GM19463 (cell line): ENCODE results near the gene PLA2G4D.
A peak's percentile ranks its signal among the peaks of the same experiment; 100 is the strongest.
"Not testable (repeated sequence)": the region's sequence is repeated elsewhere in the genome, so short reads cannot be mapped to it uniquely, and the experiment has no call there.

Experiments used
- ATAC-seq: cut with Tn5 transposase; IDR thresholded peaks from one replicate; pipeline ENCODE4 v1.9.1; 2021; ENCODE audit warnings: mild to moderate bottlenecking, moderate library complexity; ENCODE audit not compliant: unreplicated experiment

Gene PLA2G4D

GRCh38 chr15:42092398-42093318 lies 1.7 kb downstream of the PLA2G4D start:
- no peak for ATAC-seq

- ATAC-seq = not testable (repeated sequence)
These were observed 2.5 kb downstream of the PLA2G4D start for GRCh38 chr15:42091753-42092397.

- ATAC-seq = no peak
These were observed 3.6 kb downstream of the PLA2G4D start for GRCh38 chr15:42090781-42091180.

- no peak for ATAC-seq
These were observed 4.0 kb downstream of the PLA2G4D start for GRCh38 chr15:42090370-42090769.

GRCh38 chr15:42089942-42090341 lies 4.4 kb downstream of the PLA2G4D start:
- no peak for ATAC-seq

GRCh38 chr15:42088801-42089640 lies 5.3 kb downstream of the PLA2G4D start:
- ATAC-seq = no peak

- ATAC-seq = no peak
These were observed 6.2 kb downstream of the PLA2G4D start for GRCh38 chr15:42087926-42088800.

- no peak for ATAC-seq
These were observed 6.9 kb downstream of the PLA2G4D start for GRCh38 chr15:42087460-42087859.

- no peak for ATAC-seq
These were observed 8.6 kb downstream of the PLA2G4D start for GRCh38 chr15:42085721-42086120.

- ATAC-seq = no peak
These were observed 9.1 kb downstream of the PLA2G4D start for GRCh38 chr15:42085236-42085605.

GRCh38 chr15:42084465-42085235 lies 9.7 kb downstream of the PLA2G4D start:
- peak; percentile 50 for ATAC-seq

- no peak for ATAC-seq
These were observed 10.4 kb downstream of the PLA2G4D start for GRCh38 chr15:42083916-42084315.

- ATAC-seq = no peak
These were observed 10.8 kb downstream of the PLA2G4D start for GRCh38 chr15:42083605-42083908.

- no peak for ATAC-seq
These were observed 11.3 kb downstream of the PLA2G4D start for GRCh38 chr15:42082823-42083604.

- ATAC-seq = no peak
These were observed 12.2 kb downstream of the PLA2G4D start for GRCh38 chr15:42082141-42082540.

GRCh38 chr15:42080919-42081830 lies 13.2 kb downstream of the PLA2G4D start:
- ATAC-seq = no peak

GRCh38 chr15:42080186-42080918 lies 14.0 kb downstream of the PLA2G4D start:
- ATAC-seq = no peak
